AG09319 (cell line): ENCODE data around the gene UBE2L5.

ENCODE experiments used
- DNase-seq: peaks from one replicate; pipeline ENCODE4 v3.0.0-alpha.2; 2010; ENCODE audit warnings: low read depth; ENCODE audit errors: extremely low read depth
- TF ChIP-seq, protein P1 (sequence below): IDR thresholded peaks from 2 replicates; pipeline ENCODE4 v1.5.1; 2011; ENCODE audit warnings: low read depth, mild to moderate bottlenecking, inconsistent platforms, low read length, moderate library complexity

The UBE2L5 gene

DNA sequence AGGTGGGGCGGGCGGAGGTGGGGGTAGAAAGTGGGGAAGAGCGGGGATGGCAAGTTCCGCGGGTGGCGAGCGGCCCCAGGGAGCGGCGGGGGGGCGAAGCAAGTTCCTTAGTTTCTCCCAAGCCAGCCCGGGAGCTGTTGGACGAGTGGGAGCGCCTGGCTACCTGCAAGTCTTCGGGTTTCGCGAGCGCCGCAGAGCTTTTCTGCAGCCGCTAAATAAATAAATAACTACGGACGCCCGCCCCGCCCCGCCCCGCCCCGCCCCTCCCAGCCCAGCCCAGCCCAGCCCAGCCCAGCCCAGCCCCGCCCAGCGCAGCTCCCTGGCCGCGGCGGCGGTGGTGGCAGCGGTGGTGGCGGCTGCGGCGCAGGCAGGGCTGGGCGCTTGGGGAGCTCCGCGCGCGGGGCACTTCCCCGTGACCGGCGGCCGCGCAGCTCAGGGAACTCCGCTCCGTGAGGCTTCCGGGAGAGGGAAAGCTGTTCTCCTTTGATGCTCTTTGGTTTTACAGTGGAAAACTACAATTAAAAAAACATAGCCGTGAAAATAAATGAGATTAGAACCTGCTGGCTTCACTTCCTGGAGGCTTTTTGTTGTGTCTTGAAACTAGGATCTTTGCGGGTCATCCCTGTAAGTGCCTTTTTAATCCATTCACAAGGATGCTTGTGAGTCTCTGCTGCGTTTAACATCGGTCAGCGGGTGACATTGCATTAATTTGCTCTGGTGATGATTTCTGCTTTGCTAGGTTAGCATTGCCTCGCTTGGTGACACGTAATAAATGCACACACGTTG lies at the start of gene UBE2L5:
Gene UBE2L5 (plus strand): TSS at position 440 of the 786 bp plus-strand sequence. CDS start 5,498 bp downstream, outside the sequence.
- no peak for DNase-seq
- TF ChIP-seq, protein P1, sequence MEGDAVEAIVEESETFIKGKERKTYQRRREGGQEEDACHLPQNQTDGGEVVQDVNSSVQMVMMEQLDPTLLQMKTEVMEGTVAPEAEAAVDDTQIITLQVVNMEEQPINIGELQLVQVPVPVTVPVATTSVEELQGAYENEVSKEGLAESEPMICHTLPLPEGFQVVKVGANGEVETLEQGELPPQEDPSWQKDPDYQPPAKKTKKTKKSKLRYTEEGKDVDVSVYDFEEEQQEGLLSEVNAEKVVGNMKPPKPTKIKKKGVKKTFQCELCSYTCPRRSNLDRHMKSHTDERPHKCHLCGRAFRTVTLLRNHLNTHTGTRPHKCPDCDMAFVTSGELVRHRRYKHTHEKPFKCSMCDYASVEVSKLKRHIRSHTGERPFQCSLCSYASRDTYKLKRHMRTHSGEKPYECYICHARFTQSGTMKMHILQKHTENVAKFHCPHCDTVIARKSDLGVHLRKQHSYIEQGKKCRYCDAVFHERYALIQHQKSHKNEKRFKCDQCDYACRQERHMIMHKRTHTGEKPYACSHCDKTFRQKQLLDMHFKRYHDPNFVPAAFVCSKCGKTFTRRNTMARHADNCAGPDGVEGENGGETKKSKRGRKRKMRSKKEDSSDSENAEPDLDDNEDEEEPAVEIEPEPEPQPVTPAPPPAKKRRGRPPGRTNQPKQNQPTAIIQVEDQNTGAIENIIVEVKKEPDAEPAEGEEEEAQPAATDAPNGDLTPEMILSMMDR, result no peak

DNA sequence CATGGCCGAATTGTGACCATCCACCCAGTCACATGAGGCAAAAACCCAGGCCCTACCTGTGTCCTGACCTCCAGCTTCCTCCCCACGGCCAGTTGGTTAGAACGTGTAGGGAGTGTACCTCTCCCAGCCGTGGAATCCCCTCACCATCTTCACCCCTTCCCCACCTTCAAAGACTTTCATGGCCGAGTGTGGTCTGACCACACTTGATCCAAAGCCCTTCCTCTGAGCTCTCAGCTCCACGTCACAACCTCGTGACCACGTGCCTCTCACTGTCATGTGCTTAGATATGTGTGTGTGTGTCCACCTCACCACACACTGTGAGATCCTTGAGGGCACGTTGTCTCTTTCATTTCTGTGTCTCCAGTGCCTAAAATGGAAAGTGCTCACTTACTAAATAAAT lies 48.6 kb upstream of the UBE2L5 start:
- no peak for DNase-seq
- TF ChIP-seq, protein P1, result no peak

DNA sequence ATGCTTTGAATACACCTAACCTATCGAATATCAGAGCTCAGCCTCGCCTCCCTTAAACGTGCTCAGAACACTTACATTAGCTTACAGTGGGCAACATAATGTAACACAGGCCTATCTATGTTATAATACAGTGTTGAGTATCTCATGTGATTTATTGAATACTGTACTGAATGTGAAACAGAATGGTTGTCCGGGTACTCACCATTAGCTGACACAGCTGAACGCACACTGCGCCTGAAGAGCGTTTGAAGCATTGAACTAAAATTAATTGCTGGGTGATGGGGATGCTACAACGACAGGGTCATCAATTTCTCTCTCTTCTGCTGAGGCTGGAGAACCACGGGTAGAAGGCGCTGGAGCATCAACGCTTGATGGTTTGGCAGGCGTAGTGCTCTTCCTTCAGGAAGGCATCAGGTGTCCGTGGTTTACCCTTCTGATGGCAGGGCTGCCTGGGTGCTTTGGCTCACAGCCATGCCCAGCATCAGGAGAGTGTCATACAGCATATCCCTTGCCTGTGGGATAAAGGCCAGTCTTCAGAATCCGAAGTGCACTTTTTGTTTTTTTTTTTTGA lies 46.9 kb upstream of the UBE2L5 start:
- TF ChIP-seq, protein P1, result no peak
- no peak for DNase-seq

DNA sequence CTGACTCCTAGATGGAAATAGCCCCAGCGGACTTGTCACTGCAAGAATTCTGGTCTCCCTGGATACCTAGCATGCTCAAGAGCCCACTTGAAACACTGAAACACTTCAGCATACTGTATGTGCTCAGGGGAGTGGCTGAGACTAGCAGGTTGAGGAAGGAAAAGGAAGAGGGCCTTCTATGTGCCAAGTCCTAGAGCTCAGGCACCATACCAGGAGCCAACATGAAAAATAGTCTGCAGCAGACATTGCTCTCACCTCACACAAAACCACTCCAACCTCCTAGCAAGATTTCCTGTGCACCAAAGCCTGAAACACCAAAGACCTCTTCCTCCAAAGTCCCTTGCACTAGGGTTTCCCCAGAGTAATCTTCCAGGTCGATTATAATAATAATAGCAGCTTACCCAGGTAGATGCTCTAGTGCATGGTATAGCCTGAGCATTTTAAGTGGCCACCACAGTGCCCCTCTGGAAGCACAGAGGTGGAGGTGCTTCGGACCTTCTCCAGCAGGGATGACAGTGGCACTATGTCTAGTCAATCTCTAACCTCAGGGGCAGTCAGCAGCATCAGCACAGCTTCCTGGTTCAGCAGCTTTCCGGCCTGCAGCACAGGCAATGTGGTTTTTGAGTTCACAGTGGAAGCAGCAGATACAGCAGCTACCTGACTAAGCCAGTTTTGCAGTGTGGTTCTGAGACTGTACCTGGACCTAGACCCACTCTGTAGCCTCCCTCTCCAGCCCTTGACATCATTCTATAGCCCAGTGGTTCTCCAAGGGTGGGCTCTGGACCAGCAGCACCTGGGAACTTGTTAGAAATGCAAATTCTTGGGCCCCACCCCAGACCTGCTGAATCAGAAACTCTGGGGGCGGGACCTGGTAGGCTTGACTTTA lies 45.6 kb upstream of the UBE2L5 start:
- TF ChIP-seq, protein P1, result no peak
- no peak for DNase-seq

DNA sequence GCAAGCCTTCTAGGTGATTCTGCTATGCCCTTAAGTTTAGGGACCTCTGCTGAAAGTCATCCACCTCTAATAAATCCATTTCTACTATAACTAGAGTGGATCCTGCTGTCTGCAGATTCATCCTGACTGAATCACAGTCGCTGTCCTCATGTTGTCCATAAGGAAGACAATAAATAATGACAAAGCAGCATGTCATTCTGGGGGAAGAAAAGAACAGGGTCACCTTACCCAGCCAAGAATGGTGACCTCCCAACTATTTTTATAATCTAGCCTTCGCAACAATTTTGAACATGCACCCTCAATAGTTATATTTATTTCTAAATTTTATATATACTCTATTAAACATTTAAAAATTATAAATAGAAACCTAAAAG lies 45.0 kb upstream of the UBE2L5 start:
- DNase-seq, result no peak

DNA sequence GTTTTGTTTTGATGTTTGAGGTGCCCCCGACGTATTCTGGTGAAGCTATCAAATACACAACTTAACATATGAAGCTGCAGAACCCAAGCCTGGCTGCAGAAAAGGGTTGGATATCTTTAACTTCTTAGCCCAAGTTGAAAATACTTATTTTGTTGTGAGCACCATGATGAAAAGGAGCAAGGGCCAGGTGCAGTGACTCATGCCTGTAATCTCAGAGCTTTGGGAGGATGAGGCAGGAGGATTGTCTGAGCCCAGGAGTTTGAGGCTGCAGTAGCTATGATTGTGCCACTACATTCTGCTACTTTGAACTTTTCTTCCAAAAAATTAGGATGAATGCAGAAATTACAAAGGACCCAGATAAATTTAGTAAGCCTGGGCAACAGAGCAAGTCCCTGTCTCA lies 44.1 kb upstream of the UBE2L5 start:
- no peak for DNase-seq
- TF ChIP-seq, protein P1, result no peak

More for the DNA sequence above, 45.0 kb upstream of the UBE2L5 start:
- TF ChIP-seq, protein P1, result no peak
